ENCODE data around the gene GPR150.

DNA sequence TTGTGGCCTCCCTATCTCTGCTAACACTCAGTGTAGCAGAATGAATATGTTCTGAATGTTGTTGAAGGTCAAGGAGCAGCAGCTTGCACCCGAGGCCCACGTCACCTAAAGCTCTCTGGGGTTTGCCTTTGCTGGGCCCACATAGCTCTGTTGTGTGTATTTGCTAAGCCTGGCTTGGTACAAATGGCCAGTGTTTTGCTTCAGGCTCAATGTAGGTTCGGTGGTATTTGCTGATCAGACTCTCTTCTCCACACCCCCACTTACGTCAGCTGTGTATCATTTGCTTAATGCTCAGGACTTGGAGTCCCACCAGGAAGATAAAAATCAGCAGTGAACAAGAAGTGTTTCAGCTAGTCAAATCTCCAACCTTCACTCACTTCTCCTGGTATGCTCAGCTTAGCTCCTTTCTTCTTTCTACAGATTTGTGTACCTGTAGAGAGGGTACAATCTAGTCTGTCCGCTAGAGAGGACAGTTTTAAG is 21.9 kb downstream of the GPR150 start:
- TF ChIP-seq CTCF (IDR thresholded peaks at IDR 0.05) (no peak), POLR2A (IDR thresholded peaks at IDR 0.05) (no peak), POLR2AphosphoS5 (IDR thresholded peaks at IDR 0.05) (peak in 1 of 3 donors; percentile 78)
